Adrenal gland (tissue), 12 donors: ENCODE results near the gene CCDC91. TPM values are rescaled to one million over a fixed set of nuclear protein-coding genes. Genes with fewer than 3 reads are reported as not detected.

Experiments used
- DNase-seq, 7 donors: peaks; one replicate each; pipeline ENCODE4 v3.0.0-alpha.2; 2019 to 2020
- H3K27ac ChIP-seq, 5 donors: fragments of 200-600 bp; sonication (generic) in 4 of 5; 1 replicate in 3 of 5; 2 replicates in 2 of 5; pipeline versions ENCODE4 v1.5.1 to v1.8.0; 2016 to 2020; ENCODE audit warnings: mild to moderate bottlenecking in 1 of 5
- H3K27me3 ChIP-seq: fragments of 200-600 bp; 2 replicates; pipeline ENCODE4 v1.8.0; 2021
- H3K36me3 ChIP-seq, 2 donors: fragments of 200-600 bp; replicated peaks in 1 of 2; 1 replicate in 1 of 2; 2 replicates in 1 of 2; pipeline versions ENCODE4 v1.5.1 to v1.8.0; 2018 to 2022
- H3K4me1 ChIP-seq, 2 donors: fragments of 200-600 bp; replicated peaks in 1 of 2; 1 replicate in 1 of 2; 2 replicates in 1 of 2; pipeline versions ENCODE4 v1.5.1 to v1.8.0; 2018 to 2021
- H3K4me3 ChIP-seq, 4 donors: fragments of 200-600 bp; sonication (generic) in 3 of 4; one replicate each; pipeline ENCODE4 v1.5.1; 2016 to 2018
- H3K9me3 ChIP-seq, 3 donors: fragments of 200-600 bp; sonication (generic) in 1 of 3; replicated peaks in 1 of 3; 1 replicate in 2 of 3; 2 replicates in 1 of 3; pipeline versions ENCODE4 v1.5.1 to v1.8.0; 2016 to 2021
- POLR2A ChIP-seq, 2 donors: fragments of 450-650 bp; IDR thresholded peaks; one replicate each; pipeline ENCODE4 v1.6.1; 2017; ENCODE audit warnings: antibody characterized with exemption in 2 of 2, mild to moderate bottlenecking in 2 of 2, moderate library complexity in 1 of 2
- WGBS, 4 donors: extraction: QIAGEN DNeasy Blood & Tissue Kit in 2 of 4; methylation state at CpG; one replicate each; pipeline versions ENCODE4 v1.1.5 to v1.1.7; 2013 to 2017; 5-methylcytosine and 5-hydroxymethylcytosine counted together
- intact Hi-C, 2 donors: fragments of 100-400 bp; cut with DNase I; formaldehyde crosslinking; loops; one replicate each; pipeline versions ENCODE4 v1.14.1 to v1.15.0; 2022 to 2023
- polyA plus RNA-seq, 3 donors: library from polyadenylated mRNA; stranded (reverse); fragments of 200-250 nt in 2 of 3; fragments of 350-450 nt in 1 of 3; fragmentation: Illumina TruSeq in 1 of 3; extraction: RNeasy Lipid Tissue Mini Kit (QIAGEN cat#74804) in 1 of 3; gene quantifications; one replicate each; pipeline ENCODE4 v1.2.3, GENCODE V29; 2013 to 2014
- total RNA-seq, 9 donors: library from RNA; depleted of rRNA in 4 of 9; stranded (reverse); fragments of >200 nt in 4 of 9; fragments of 120-200 nt in 1 of 9; fragmentation: NEBNext Ultra II Directional in 1 of 9; extraction: Animal tissue kit (Norgen Biotek cat#: 25700) in 1 of 9; gene quantifications; one replicate each; pipeline versions ENCODE4 v1.1.0 to v1.2.4, GENCODE V29; 2013 to 2023
- TF ChIP-seq, protein P1 (sequence below), 6 experiments: fragments of 450-650 bp in 4 of 6; fragments of 200-600 bp in 2 of 6; sonication (generic) in 1 of 6; IDR thresholded peaks; 1 replicate in 5 of 6; 2 replicates in 1 of 6; pipeline versions ENCODE4 v1.5.1 to v1.8.0; 2016 to 2021; ENCODE audit warnings: antibody characterized with exemption in 6 of 6, mild to moderate bottlenecking in 2 of 6, moderate library complexity in 1 of 6
- donor health status: healthy with polysubstance abuse.
- donor health status: Bipolar disorder and iron deficiency.
- donor health status: DM: yes; HTN: yes; CAD: no.
- donor health status: DM: no; HTN: no; CAD: no.
- donor health status: DM: no; HTN: no; CAD: no.
- donor health status: DM: yes; HTN: yes; CAD: no.

Gene CCDC91
- total and polyA plus RNA-seq, 12 donors = 9.1 to 56.7 (median 33.1) TPM

DNA sequence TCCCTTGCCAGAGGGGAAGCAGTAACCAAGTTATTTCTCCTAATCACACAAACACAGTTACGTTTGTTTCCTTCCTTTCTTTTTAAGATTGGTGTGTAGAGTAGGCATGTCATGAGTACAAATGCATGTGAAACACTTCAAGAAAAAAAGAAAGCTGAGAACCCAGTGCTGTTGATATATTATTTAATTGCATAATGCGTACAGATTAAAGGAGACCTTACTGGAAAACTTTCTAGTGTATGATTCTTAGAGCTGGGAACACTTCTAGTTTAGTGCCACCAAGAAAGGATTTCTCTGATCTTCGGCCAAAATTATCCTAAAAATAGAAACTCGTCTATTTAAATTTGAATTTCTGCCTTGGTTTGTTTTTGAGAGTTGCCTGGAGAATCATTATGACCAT, 365.5 kb downstream of the CCDC91 start:
- H3K36me3 ChIP-seq = no peaks in the 10 kb centered on the region
- H3K27ac ChIP-seq = no peak overlapping the region
- no peaks in the 10 kb centered on the region for H3K9me3 ChIP-seq
- intact Hi-C loops = no loop called here
- H3K4me3 ChIP-seq = no peak overlapping the region
- 79 to 87% (median 81%) methylated on average over 4 of the region's 4 CpGs for WGBS, 4 donors
- no peaks in the 10 kb centered on the region for H3K4me1 ChIP-seq
- no peak for DNase-seq
- TF ChIP-seq, protein P1, sequence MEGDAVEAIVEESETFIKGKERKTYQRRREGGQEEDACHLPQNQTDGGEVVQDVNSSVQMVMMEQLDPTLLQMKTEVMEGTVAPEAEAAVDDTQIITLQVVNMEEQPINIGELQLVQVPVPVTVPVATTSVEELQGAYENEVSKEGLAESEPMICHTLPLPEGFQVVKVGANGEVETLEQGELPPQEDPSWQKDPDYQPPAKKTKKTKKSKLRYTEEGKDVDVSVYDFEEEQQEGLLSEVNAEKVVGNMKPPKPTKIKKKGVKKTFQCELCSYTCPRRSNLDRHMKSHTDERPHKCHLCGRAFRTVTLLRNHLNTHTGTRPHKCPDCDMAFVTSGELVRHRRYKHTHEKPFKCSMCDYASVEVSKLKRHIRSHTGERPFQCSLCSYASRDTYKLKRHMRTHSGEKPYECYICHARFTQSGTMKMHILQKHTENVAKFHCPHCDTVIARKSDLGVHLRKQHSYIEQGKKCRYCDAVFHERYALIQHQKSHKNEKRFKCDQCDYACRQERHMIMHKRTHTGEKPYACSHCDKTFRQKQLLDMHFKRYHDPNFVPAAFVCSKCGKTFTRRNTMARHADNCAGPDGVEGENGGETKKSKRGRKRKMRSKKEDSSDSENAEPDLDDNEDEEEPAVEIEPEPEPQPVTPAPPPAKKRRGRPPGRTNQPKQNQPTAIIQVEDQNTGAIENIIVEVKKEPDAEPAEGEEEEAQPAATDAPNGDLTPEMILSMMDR (IDR thresholded peaks at IDR 0.05) = no peak
- no peak for TF ChIP-seq POLR2A (IDR thresholded peaks at IDR 0.05)
- H3K27me3 ChIP-seq = no peaks in the 10 kb centered on the region

DNA sequence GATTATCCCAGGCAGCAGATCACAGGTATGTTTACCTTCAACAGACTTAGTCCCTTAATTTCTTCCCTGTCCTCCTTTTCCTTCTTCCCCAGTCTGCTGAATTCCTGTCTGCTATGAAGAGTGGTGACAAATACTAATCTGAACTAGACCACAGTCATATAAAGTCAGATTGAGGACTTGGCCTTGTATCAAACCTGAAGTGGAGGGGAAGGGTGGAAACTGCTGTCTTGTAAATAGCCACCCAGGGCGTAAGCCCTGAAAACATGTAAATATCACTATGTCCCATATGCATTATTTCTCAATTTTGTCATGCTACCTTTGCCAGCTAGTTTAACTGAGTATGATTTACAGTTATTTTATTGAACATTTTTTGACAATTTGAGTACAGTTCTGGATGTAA, 368.0 kb downstream of the CCDC91 start:
- WGBS, 4 donors = 94 to 100% (median 95%) methylated on average over 1 of the region's 1 CpG
- no peaks in the 10 kb centered on the region for H3K36me3 ChIP-seq
- no peak overlapping the region for H3K27ac ChIP-seq
- no peaks in the 10 kb centered on the region for H3K9me3 ChIP-seq
- no peak overlapping the region for H3K4me3 ChIP-seq
- intact Hi-C loops = no loop called here
- H3K27me3 ChIP-seq = no peaks in the 10 kb centered on the region
- H3K4me1 ChIP-seq = no peaks in the 10 kb centered on the region
- no peak for DNase-seq
- no peak for TF ChIP-seq POLR2A (IDR thresholded peaks at IDR 0.05)
- TF ChIP-seq, protein P1 (IDR thresholded peaks at IDR 0.05) = no peak

DNA sequence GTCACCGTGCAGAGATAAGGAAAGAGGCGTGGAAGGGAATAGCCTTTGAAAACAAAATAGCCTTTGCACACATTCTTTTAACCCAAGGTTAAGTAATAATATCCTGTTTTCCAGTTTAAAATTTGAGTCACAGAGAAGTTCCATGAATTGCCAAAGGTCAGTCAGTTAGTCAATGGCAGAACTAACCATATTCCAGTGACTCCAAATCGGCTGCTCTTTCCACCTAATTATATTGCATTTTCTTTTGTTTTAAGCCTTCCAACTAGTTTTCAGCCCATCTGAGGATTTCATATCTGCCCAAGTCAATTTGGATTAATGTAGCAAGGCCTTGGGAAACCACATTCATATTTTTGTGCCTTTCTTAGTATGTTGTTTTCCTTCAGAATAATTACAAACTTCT, 373.0 kb downstream of the CCDC91 start:
- WGBS, 4 donors = 64 to 82% (median 79%) methylated on average over 3 of the region's 3 CpGs
- no peaks in the 10 kb centered on the region for H3K9me3 ChIP-seq

DNA sequence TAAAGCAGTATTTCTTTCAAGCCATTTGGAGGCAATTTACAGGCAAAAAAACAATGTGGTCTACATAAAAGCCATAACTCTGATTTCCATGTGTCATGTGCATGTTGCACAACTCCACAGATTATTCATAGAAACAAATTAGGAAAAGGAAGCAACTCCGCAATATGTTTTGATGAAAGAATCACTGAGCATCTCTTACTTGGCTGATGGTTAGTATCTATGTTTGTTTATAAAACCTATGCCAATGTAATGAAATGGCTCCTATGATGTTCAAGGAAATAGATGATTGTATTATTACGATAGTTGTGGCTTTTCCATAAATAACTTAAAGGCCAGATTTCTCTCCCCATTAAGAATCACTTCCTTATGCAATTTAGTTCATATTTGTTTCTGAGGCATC, 373.7 kb downstream of the CCDC91 start:
- DNase-seq = no peak
- intact Hi-C loops = no loop called here
- no peak overlapping the region for H3K27ac ChIP-seq
- 73 to 85% (median 84%) methylated on average over 2 of the region's 2 CpGs for WGBS, 4 donors
- H3K4me3 ChIP-seq = no peak overlapping the region
- peaks cover 0 to 2% of the 10 kb centered on the region in 2 donors for H3K4me1 ChIP-seq
- no peaks in the 10 kb centered on the region for H3K36me3 ChIP-seq
- TF ChIP-seq, protein P1 (IDR thresholded peaks at IDR 0.05) = no peak
- TF ChIP-seq POLR2A (IDR thresholded peaks at IDR 0.05) = no peak
- no peaks in the 10 kb centered on the region for H3K27me3 ChIP-seq
- H3K9me3 ChIP-seq = no peaks in the 10 kb centered on the region

More for the DNA sequence above, 373.0 kb downstream of the CCDC91 start:
- no peak overlapping the region for H3K4me3 ChIP-seq
- no peaks in the 10 kb centered on the region for H3K36me3 ChIP-seq
- no peaks in the 10 kb centered on the region for H3K4me1 ChIP-seq
- no peak overlapping the region for H3K27ac ChIP-seq
- TF ChIP-seq, protein P1 (IDR thresholded peaks at IDR 0.05) = no peak
- no peak for TF ChIP-seq POLR2A (IDR thresholded peaks at IDR 0.05)
- H3K27me3 ChIP-seq = no peaks in the 10 kb centered on the region
- intact Hi-C loops = no loop called here
- no peak for DNase-seq
